Stimulated activated CD4-positive, alpha-beta T cell treated with anti-CD3 and anti-CD28 coated beads, Interleukin-1b, Interleukin-23, amount 100 ng/mL, for 48 hours (primary cell): ENCODE data around the gene DNMT3A.
A peak's percentile ranks its signal among the peaks of the same experiment; 100 is the strongest.

Source experiments
- DNase-seq: peaks from one replicate; pipeline ENCODE4 v3.0.0-alpha.2; 2020

Gene DNMT3A

DNA sequence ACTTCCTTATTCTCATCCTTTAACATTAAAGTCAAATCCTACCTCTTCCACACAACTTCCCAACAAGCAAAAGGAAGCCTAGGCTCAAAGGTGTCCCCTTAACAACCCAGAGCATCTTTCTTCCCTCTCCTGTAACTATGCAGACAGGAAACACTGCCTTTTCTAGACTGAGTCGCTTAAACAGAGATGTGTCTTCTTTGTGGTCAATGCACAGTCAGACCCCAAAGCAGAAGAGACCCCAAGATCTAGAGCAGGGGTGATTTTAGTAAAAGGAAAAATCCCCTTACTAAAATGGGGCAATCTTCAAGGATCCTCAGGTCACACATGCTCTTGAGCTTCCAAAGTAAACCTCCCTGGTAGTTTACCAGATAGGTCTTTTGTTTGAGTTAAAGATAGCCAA, 86.8 kb downstream of the DNMT3A start:
- no peak for DNase-seq

DNA sequence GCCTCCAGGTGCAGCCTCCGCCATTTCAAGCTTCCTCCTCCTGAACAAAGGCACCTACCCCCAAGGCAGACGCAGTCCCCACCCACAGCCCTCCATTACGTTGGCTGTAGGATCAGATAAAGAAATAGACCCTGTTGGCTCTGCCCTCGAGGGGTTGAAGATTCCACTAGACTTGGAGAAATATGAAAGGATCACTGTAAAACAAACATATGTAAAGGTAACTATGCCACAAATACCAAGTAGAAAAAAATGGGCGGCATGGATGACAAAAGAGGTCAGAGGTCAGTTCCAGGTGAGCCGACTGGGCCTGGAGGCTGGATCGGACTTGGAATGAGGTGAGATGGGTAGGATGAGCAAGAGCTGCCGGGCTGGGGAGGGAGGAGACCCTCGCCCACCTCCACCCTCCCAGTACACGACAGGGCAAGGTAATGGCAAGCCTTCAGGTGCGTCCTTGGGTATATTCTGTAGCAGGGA, 88.5 kb downstream of the DNMT3A start:
- DNase-seq = no peak

DNA sequence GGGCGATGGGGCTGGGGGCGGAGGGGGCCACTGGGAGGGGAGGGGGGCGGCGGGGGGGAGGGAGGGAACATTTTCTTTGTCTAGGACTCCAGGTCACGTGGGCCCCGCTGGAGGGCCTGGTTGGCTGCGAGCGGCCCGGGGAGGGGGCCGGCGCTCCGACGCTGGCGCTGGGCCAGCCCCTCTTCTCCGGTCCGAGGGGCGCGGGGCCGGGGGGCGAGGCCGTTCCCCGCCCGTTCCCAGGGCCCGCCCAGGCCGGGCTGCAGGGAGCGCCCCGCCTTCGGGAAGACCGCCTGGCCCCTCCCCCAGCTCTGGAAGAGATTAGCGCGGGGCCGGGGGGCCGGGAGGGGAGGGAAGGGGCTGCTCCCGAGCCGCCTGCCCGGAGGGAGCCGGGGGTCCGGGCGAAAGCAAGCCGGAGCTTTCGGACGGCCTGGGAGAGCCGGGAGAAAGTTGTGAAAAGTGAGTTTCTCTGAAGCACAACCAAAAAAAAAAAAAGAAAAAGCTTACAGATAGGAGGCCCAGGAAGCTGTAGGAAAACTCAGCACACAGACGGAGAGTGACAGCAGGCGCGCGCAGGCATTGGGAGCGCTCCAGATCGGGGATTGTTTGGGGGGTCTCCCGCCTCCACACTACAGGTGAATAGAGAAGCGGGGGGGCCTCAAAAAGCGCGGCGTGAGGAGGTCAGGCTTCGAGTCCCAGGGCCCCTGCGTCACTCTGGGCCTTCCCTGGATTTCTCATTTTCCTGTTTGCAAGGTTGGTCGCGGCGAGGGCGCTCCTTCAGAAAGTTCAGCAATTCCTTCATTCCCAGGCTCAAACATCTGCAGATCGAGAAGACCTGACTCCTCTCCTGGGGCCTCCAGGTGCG, 89.2 kb downstream of the DNMT3A start:
- DNase-seq = peak; percentile 57

DNA sequence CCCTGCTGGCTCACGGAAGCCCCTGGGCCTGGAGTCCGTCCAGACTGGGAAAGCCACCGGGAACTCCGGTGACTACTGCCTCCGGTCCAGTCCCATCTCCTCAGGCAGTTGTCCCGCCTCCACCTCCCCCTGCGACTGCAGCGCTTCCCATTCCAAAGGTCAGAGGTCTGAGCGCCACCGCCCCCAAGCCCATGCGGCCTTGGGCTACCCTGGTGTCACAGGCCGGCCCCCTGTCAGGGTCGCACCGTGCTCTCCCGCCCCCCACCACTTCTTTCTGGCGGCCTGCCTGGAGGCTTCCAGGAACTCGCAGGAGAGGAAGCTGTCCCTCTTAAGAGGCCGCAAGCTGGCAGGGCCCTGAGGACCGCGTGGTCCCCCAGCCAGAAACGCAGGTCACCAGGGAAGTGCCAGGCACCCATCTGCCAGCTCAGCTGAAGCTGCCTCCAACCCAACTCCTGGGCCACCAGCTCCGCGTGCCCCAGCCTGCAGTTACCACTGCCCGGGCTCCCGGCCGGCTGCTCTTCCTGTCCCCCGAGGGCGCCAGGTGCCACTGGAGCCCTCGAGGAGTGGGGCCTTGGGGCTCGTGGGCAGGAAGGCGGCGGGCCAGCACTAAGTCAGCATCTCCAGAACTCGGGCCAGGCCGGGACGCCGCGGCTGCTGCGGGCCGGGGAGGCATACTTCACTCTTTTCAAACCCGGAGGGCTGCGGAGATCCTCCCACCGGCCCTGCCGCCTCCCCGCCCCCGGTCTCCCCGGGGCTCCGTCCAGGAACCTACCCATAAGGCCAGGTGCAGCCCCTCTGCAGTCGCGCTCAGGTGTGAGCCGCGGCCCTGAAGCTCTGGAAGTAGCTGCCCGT, 90.1 kb downstream of the DNMT3A start:
- DNase-seq = peak; percentile 32

DNA sequence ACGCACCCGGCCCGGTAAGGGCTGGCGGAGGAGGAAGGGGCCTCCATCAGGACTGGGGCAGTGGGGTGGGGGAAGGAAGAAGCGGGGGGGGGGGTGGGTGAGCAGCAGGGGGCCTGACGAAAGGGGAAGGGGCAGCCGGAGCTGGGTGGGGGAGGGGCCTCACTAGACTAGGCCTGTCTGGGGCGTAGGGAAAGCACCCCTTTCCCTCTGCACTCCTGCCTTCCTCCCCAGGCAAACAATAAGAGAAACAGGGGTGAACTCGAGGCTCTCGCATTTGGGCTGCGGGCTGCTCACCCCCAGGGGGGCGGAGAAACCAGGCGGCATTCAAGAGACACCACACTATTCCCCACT, 90.7 kb downstream of the DNMT3A start:
- DNase-seq = peak; percentile 21

DNA sequence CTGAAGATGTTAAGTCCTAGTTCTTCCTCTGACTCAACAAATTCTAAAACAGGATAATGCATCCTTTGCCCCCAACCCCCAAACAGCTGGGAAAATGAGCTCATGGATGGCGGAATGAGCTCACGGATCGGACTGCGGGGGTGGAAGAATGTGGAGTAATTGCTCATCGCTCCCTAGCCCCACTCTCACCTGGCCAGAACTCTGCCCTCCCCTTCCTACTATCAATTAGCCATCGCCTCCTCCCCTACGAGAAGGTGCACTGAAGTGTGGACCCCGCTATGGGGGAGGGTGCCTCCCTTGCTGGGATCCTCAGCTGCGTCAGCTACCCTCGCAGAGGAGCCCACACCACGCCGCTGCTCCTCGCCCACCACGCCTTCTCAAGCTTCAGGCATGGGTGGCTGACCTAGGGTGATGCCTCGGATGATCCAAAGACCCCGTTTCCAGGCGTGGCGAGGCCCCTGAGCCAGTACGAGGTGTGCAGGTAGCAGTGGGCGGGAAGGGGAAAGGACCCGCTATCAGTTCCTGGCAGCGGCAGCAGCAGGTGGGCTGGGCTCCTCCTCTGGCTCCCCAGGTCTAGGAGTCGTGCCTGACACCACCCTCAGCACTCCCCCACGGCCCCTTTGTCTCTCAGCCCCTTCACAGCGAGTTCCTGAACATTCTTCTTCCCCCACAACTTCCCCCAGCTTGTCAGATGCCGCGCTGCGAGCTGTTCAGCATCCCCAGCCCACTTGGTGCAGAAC, 91.2 kb downstream of the DNMT3A start:
- peak; percentile 16 for DNase-seq

- no peak for DNase-seq
Measured at GRCh38 chr2:25249785-25250184, 91.9 kb downstream of the DNMT3A start.

GRCh38 chr2:25247792-25248512, 93.8 kb downstream of the DNMT3A start:
- DNase-seq = no peak

DNA sequence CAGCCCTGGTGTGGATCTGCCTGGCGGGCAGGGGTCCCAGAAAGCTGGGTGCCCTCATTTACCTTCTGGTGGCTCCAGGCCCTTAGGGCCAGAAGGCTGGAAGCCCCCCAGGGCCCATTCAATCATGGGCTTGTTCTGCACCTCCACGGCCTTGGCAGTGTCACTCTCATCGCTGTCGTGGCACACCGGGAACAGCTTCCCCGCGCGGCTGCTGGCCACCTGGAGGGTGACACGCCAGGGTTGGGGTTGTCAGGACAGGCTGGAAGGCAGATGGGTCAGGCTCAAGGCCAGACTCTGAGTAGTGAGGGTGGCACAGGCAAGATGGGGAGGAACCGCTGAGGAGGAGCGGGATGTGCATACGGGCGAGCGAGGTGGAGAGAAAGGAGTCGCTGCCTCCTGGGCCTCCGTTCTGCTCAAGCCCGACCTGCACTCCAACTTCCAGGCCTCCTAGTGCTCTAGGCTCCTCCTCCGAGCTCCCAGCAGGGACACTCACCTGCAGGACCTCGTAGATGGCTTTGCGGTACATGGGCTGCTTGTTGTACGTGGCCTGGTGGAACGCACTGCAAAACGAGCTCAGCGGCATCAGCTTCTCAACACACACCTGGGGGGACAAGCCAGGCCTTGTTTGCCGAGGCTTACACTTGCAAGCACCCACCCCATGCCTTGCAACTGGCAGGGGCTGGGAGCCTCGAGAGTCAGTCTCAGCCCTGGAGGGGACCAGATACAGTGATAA, 95.0 kb downstream of the DNMT3A start:
- no peak for DNase-seq

GRCh38 chr2:25246001-25246400, 95.7 kb downstream of the DNMT3A start:
- DNase-seq = no peak

GRCh38 chr2:25245141-25245540, 96.6 kb downstream of the DNMT3A start:
- no peak for DNase-seq

GRCh38 chr2:25243995-25244394, 97.7 kb downstream of the DNMT3A start:
- DNase-seq = no peak

- no peak for DNase-seq
Measured at GRCh38 chr2:25241452-25241851, 100.3 kb downstream of the DNMT3A start.

DNA sequence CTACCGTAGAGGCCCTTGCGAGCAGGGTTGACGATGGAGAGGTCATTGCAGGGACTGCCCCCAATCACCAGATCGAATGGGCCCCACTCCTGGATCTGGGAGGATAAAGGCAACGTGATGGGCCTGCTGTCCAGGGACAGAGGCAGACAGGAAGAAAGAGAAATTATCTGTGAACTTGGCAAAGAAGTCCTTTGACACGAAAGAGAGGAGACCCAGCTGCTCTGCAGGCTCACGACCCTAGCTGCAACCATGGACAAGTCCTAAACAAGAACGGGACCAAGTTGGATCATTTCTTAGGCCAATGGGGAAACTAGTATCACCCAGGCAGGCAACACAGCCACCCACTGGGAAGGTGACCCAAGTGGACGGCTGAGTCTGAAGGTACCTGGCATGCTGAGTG, 101.1 kb downstream of the DNMT3A start:
- DNase-seq = no peak

- no peak for DNase-seq
Measured at GRCh38 chr2:25238920-25239319, 102.8 kb downstream of the DNMT3A start.

DNA sequence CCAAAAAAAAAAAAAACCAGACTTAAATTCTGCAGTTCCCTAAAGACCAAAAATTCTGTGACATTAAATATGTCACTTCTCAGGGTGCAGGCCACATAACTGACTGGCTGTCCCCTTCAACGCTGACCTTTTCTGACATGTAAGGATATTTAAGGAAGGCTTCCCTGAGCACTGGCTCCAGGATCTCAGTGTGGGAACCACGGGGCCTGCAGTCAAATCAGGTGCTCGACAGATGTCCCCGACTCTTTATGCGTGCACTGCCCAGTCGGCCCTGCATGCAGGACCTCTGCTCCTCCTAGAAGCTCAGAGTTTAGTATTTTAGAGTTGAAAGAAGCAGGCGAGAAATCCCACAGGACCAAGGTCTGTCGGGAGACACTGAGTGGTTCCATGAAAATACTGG, 104.0 kb downstream of the DNMT3A start:
- DNase-seq = no peak

GRCh38 chr2:25236736-25237135, 105.0 kb downstream of the DNMT3A start:
- DNase-seq = no peak

- DNase-seq = no peak
Measured at GRCh38 chr2:25234738-25235137, 107.0 kb downstream of the DNMT3A start.

DNA sequence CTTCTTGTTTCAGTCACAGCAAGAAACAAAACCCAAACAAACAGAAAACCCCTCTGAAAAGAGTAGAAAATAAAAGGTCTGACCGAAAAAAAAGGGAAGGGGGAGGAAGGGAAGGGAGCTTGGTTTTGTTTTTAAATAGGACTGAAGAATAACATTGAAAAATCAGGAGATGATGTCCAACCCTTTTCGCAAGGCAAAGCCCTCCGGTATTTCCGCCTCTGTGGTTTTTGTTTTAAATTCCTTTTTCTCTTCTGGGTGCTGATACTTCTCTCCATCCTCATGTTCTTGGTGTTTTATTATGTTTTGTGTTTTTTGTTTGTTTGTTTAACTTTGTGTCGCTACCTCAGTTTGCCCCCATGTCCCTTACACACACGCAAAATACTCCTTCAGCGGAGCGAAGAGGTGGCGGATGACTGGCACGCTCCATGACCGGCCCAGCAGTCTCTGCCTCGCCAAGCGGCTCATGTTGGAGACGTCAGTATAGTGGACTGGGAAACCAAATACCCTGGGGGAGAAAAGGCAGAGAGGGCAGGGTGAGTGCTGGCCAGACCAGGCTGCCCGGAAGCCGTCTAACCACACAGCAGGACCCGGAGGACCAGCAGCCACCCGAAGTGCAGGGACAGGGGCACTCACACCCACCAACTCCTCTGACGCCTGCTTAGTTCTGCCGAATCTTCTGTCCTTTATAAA, 107.7 kb downstream of the DNMT3A start:
- no peak for DNase-seq

DNA sequence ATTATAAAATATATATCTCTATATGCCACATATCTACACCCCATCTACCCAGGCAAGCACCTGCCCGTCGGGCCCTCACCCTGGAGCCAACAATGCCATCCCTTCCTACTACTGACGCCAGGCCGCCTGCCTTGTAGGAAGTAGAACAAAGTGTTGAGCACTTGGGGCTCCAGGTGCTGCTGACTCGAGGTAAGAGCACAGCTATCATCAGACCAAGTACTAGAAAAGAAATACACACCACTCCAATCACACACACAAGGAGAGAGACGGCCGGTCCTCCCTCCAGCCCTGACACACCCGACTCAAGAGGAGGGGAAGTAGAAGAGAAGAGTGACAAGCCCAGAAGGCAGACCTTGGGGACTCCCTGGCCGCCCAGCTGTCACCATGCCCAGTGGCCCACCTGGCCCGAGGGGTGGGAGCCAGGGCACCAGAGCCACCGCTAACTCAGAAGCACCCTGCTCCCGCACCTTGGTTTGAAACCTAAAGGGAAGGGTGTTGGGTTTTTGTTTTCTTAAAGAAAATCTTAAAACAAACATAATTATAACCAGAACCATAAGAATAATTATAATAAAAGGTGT, 109.4 kb downstream of the DNMT3A start:
- no peak for DNase-seq

DNA sequence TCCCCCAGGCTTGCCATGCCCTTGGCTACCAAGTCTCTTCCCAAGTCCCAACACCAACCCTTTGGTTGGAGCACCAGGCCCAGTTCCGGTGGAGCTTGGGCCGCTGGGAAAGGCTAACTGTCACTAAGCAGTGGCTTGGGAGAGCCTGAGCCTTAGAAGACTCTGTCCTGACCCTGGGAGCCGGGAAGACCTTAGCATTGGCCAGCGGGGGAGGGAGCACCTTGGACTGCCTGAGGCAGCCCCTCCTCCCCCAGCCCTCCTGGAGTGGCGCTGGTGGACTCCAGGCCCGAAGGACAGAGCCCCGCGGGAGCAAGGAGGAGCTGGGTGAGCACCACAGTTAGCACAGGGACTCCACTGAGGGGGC, 110.8 kb downstream of the DNMT3A start:
- no peak for DNase-seq
